Activated T-cell treated with anti-CD3 and anti-CD28 coated beads for 24 hours (primary cell): ENCODE results near the gene PLCH1.
"Not testable (repeated sequence)": the region's sequence is repeated elsewhere in the genome, so short reads cannot be mapped to it uniquely, and the experiment has no call there.

Experiments
- DNase-seq: peaks from one replicate; pipeline ENCODE4 v3.0.0-alpha.2; 2020; ENCODE audit warnings: low read depth

PLCH1 gene

GRCh38 chr3:155412904-155413303 is 332.0 kb downstream of the PLCH1 start:
- DNase-seq = no peak

GRCh38 chr3:155411500-155412223 is 333.2 kb downstream of the PLCH1 start:
- no peak for DNase-seq

GRCh38 chr3:155409336-155409735 is 335.5 kb downstream of the PLCH1 start:
- no peak for DNase-seq

GRCh38 chr3:155407971-155408370 is 336.9 kb downstream of the PLCH1 start:
- DNase-seq = no peak

GRCh38 chr3:155407331-155407730 is 337.5 kb downstream of the PLCH1 start:
- no peak for DNase-seq

GRCh38 chr3:155404486-155404885 is 340.4 kb downstream of the PLCH1 start:
- no peak for DNase-seq

- DNase-seq = no peak
Observed at GRCh38 chr3:155402656-155403055, 342.2 kb downstream of the PLCH1 start.

GRCh38 chr3:155398046-155398445 is 346.8 kb downstream of the PLCH1 start:
- no peak for DNase-seq

GRCh38 chr3:155394896-155395295 is 350.0 kb downstream of the PLCH1 start:
- DNase-seq = not testable (repeated sequence)

- no peak for DNase-seq
Observed at GRCh38 chr3:155394240-155394639, 350.6 kb downstream of the PLCH1 start.

GRCh38 chr3:155393316-155393715 is 351.6 kb downstream of the PLCH1 start:
- DNase-seq = no peak

GRCh38 chr3:155392138-155392537 is 352.7 kb downstream of the PLCH1 start:
- DNase-seq = no peak

- no peak for DNase-seq
Observed at GRCh38 chr3:155391551-155391958, 353.3 kb downstream of the PLCH1 start.

- no peak for DNase-seq
Observed at GRCh38 chr3:155391104-155391503, 353.8 kb downstream of the PLCH1 start.

GRCh38 chr3:155390351-155390750 is 354.5 kb downstream of the PLCH1 start:
- DNase-seq = no peak

- DNase-seq = no peak
Observed at GRCh38 chr3:155388417-155388816, 356.5 kb downstream of the PLCH1 start.

- DNase-seq = no peak
Observed at GRCh38 chr3:155387571-155387970, 357.3 kb downstream of the PLCH1 start.

- DNase-seq = no peak
Observed at GRCh38 chr3:155386919-155387318, 358.0 kb downstream of the PLCH1 start.

GRCh38 chr3:155385896-155386625 is 358.8 kb downstream of the PLCH1 start:
- no peak for DNase-seq

GRCh38 chr3:155382396-155383042 is 362.4 kb downstream of the PLCH1 start:
- DNase-seq = no peak

GRCh38 chr3:155377847-155378246 is 367.0 kb downstream of the PLCH1 start:
- no peak for DNase-seq

GRCh38 chr3:155377071-155377470 is 367.8 kb downstream of the PLCH1 start:
- DNase-seq = no peak

- no peak for DNase-seq
Observed at GRCh38 chr3:155372281-155372680, 372.6 kb downstream of the PLCH1 start.
